NCI-H345 (cell line): ENCODE measurements around the gene SMG6.

Experiments used
- DNase-seq: peaks from one replicate; lab custom pipeline; 2025; lab: John Stamatoyannopoulos, UW

SMG6 gene

GRCh38 chr17:2060681-2061440 is 242.7 kb downstream of the SMG6 start:
- no peak for DNase-seq

GRCh38 chr17:2060385-2060658 is 243.3 kb downstream of the SMG6 start:
- no peak for DNase-seq

- no peak for DNase-seq
Observed at GRCh38 chr17:2059547-2060384, 243.8 kb downstream of the SMG6 start.

- DNase-seq = no peak
Observed at GRCh38 chr17:2058586-2059546, 244.7 kb downstream of the SMG6 start.

- no peak for DNase-seq
Observed at GRCh38 chr17:2057760-2058585, 245.6 kb downstream of the SMG6 start.

- no peak for DNase-seq
Observed at GRCh38 chr17:2057175-2057759, 246.3 kb downstream of the SMG6 start.

- no peak for DNase-seq
Observed at GRCh38 chr17:2056206-2057174, 247.1 kb downstream of the SMG6 start.

- no peak for DNase-seq
Observed at GRCh38 chr17:2055292-2056205, 248.0 kb downstream of the SMG6 start.

- DNase-seq = peak; percentile 42
Observed at GRCh38 chr17:2054512-2055291, 248.9 kb downstream of the SMG6 start, which contains the start of gene HIC1. Gene HIC1 (plus strand): TSS chr17:2055103. CDS start chr17:2056691, 1,588 bp downstream.

- DNase-seq = no peak
Observed at GRCh38 chr17:2054262-2054511, 249.4 kb downstream of the SMG6 start.

GRCh38 chr17:2053380-2054261 is 250.0 kb downstream of the SMG6 start:
- peak; percentile 51 for DNase-seq

GRCh38 chr17:2051933-2052559 is 251.5 kb downstream of the SMG6 start:
- DNase-seq = no peak

GRCh38 chr17:2051061-2051932 is 252.3 kb downstream of the SMG6 start:
- DNase-seq = peak; percentile 37

- DNase-seq = peak; percentile 83
Observed at GRCh38 chr17:2050300-2051060, 253.1 kb downstream of the SMG6 start.
